Upper lobe of left lung (tissue), 6 donors: Measurements from ENCODE around the gene TMEM229B. TPM values are rescaled to one million over a fixed set of nuclear protein-coding genes. Genes with fewer than 3 reads are reported as not detected.

ENCODE experiments used
- ATAC-seq, 2 donors: fragments of 200-7000 bp; cut with Tn5 transposase; one replicate each; pipeline ENCODE4 v1.9.1; 2022; ENCODE audit warnings: mild to moderate bottlenecking in 2 of 2, moderate library complexity in 2 of 2; ENCODE audit not compliant: low FRiP score in 2 of 2
- DNase-seq, 2 donors: peaks; one replicate each; pipeline ENCODE4 v3.0.0-alpha.2; 2019 to 2020
- H3K27ac ChIP-seq, 4 donors: fragments of 200-600 bp; sonication (generic); one replicate each; pipeline ENCODE4 v1.5.1; 2016 to 2019
- H3K27me3 ChIP-seq, 4 donors: fragments of 200-600 bp; sonication (generic); one replicate each; pipeline ENCODE4 v1.5.1; 2017 to 2019
- H3K36me3 ChIP-seq, 4 donors: fragments of 200-600 bp; sonication (generic); one replicate each; pipeline ENCODE4 v1.5.1; 2016 to 2019
- H3K4me1 ChIP-seq, 4 donors: fragments of 200-600 bp; sonication (generic); one replicate each; pipeline ENCODE4 v1.5.1; 2018 to 2019
- H3K4me3 ChIP-seq, 4 donors: fragments of 200-600 bp; sonication (generic); one replicate each; pipeline ENCODE4 v1.5.1; 2017 to 2019; ENCODE audit warnings: mild to moderate bottlenecking in 2 of 4, moderate library complexity in 1 of 4
- H3K9me3 ChIP-seq, 4 donors: fragments of 200-600 bp; sonication (generic); one replicate each; pipeline ENCODE4 v1.5.1; 2018 to 2019
- CTCF ChIP-seq, 6 experiments: fragments of 450-650 bp in 4 of 6; fragments of 200-600 bp in 2 of 6; sonication (generic) in 2 of 6; IDR thresholded peaks; one replicate each; pipeline ENCODE4 v1.5.1; 2016 to 2019; ENCODE audit warnings: antibody characterized with exemption in 6 of 6
- EP300 ChIP-seq, 4 donors: sonication (generic); formaldehyde crosslinking; IDR thresholded peaks; one replicate each; pipeline ENCODE4 v1.5.1; 2017; ENCODE audit warnings: antibody characterized with exemption in 4 of 4, control low read depth in 2 of 4
- POLR2A ChIP-seq, 4 donors: fragments of 450-650 bp; IDR thresholded peaks; one replicate each; pipeline ENCODE4 v1.5.1; 2016 to 2017; ENCODE audit warnings: antibody characterized with exemption in 4 of 4, mild to moderate bottlenecking in 2 of 4
- POLR2AphosphoS5 ChIP-seq, 2 donors: sonication (generic); formaldehyde crosslinking; IDR thresholded peaks; one replicate each; pipeline ENCODE4 v1.5.1; 2017; ENCODE audit warnings: antibody characterized with exemption in 2 of 2
- WGBS, 2 donors: methylation state at CpG; one replicate each; pipeline ENCODE4 v1.1.5; 2017 to 2018; 5-methylcytosine and 5-hydroxymethylcytosine counted together
- total RNA-seq, 6 donors: library from RNA; depleted of rRNA in 4 of 6; stranded (reverse); fragments of >200 nt in 4 of 6; gene quantifications; one replicate each; pipeline versions ENCODE4 v1.1.0 to v1.2.1, GENCODE V29; 2016 to 2021
- donor health status: DM: no; HTN: no; CAD: no; lungs with moderate emphysema.
- donor health status: DM: no; HTN: yes; CAD: no; lungs with severe emphysema.

Gene TMEM229B
- total RNA-seq, 6 donors from 2014 or later: 2.1 to 8.5 (median 5.4) TPM

GRCh38 chr14:67517083-67517482 is 28.6 kb upstream of the TMEM229B start:
- ATAC-seq: no peak
- Histone ChIP-seq H3K27ac (no peak overlapping the region), H3K36me3 (no peaks in the 10 kb centered on the region), H3K4me3 (no peak overlapping the region), H3K9me3 (no peaks in the 10 kb centered on the region), H3K4me1 (peaks cover 10 to 20% (median 15%) of the 10 kb centered on the region in 4 donors), H3K27me3 (no peaks in the 10 kb centered on the region)
- 55% methylated on average over 12 of the region's 12 CpGs for WGBS, 2 donors
- no peak for TF ChIP-seq POLR2AphosphoS5 (IDR thresholded peaks at IDR 0.05)
- no peak for TF ChIP-seq EP300 (IDR thresholded peaks at IDR 0.05)
- no peak for TF ChIP-seq CTCF (IDR thresholded peaks at IDR 0.05)
- no peak for TF ChIP-seq POLR2A (IDR thresholded peaks at IDR 0.05)
- peak in 1 of 2 donors; percentile 53 for DNase-seq

- no peak overlapping the region for H3K4me3 ChIP-seq
- WGBS, 2 donors: 30 to 56% methylated on average over 2 of the region's 2 CpGs
- no peak overlapping the region for H3K27ac ChIP-seq
- ATAC-seq (no peak), DNase-seq (no peak)
- no peaks in the 10 kb centered on the region for H3K36me3 ChIP-seq
- peaks cover 10 to 20% (median 15%) of the 10 kb centered on the region in 4 donors for H3K4me1 ChIP-seq
- H3K9me3 ChIP-seq: no peaks in the 10 kb centered on the region
- H3K27me3 ChIP-seq: no peaks in the 10 kb centered on the region
- no peak for TF ChIP-seq POLR2AphosphoS5 (IDR thresholded peaks at IDR 0.05)
- TF ChIP-seq EP300 (IDR thresholded peaks at IDR 0.05): no peak
- TF ChIP-seq CTCF (IDR thresholded peaks at IDR 0.05): no peak
- no peak for TF ChIP-seq POLR2A (IDR thresholded peaks at IDR 0.05)
Measured at GRCh38 chr14:67516676-67517075, 28.2 kb upstream of the TMEM229B start.

- WGBS, 2 donors: 9 to 64% methylated on average over 3 to 30 of the region's 45 CpGs
- peak in 1 of 2 donors; percentile 58 for ATAC-seq
Measured at GRCh38 chr14:67515386-67516079, 27.0 kb upstream of the TMEM229B start.

DNA sequence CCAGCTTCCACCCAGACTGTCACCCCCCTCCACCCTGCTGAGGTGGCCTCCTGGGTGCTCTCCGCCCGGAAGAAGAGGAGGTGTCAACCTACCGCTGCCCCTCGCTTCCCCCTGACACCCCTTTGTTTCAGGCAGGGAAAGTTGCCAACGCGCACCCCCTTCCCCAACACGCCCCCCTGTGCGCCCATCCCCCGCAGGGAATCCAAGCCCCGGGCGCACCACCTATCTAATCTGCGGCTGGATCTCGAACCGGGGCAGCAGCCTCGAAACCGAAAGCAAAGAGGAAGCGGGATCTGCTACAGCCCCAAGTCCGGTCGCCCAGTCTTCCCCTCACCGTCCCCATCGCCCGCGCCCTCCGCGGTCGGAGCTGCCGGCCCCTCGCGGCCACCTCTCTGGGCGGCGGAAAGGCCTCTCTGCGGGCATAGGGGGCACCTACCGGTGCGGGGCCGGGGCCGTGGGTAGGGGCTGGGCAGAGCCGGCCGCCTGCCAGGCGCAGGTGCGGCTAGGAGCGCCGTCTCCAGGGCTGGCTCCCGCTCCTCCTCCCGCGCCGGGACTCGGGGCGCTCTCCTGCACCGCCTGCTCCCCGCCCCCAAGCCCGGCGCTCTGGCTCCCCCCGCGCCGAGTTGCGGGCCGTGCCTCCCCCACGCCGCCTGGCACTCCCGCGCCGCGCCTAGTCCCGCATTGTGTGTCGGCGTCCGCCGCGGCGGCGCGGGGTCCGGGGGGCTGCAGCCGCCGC is 26.3 kb upstream of the TMEM229B start:
- WGBS, 2 donors: 0 to 3% methylated on average over 14 to 19 of the region's 75 CpGs
- DNase-seq (peak; percentile 53 to 91), ATAC-seq (peak; percentile 37 to 81)
- peak overlapping the region; percentile 90 to 100 (median 98) for H3K4me3 ChIP-seq
- H3K27me3 ChIP-seq: no peaks in the 10 kb centered on the region
- no peaks in the 10 kb centered on the region for H3K36me3 ChIP-seq
- no peaks in the 10 kb centered on the region for H3K9me3 ChIP-seq
- TF ChIP-seq POLR2A (IDR thresholded peaks at IDR 0.05) (no peak), CTCF (IDR thresholded peaks at IDR 0.05) (peak in 1 of 6 experiments; percentile 7)
- peak overlapping the region; percentile 59 to 83 (median 78) for H3K27ac ChIP-seq
- H3K4me1 ChIP-seq: peaks cover 10 to 20% (median 15%) of the 10 kb centered on the region in 4 donors

More at GRCh38 chr14:67515386-67516079, 27.0 kb upstream of the TMEM229B start:
- peak overlapping the region; percentile 90 to 100 (median 98) for H3K4me3 ChIP-seq
- H3K27ac ChIP-seq: peak overlapping the region in 1 of 4 donors; percentile 82
- peaks cover 10 to 20% (median 15%) of the 10 kb centered on the region in 4 donors for H3K4me1 ChIP-seq
- TF ChIP-seq POLR2AphosphoS5 (IDR thresholded peaks at IDR 0.05) (no peak), CTCF (IDR thresholded peaks at IDR 0.05) (peak in 1 of 6 experiments; percentile 3), POLR2A (IDR thresholded peaks at IDR 0.05) (no peak), EP300 (IDR thresholded peaks at IDR 0.05) (no peak)
- H3K27me3 ChIP-seq: no peaks in the 10 kb centered on the region
- H3K36me3 ChIP-seq: no peaks in the 10 kb centered on the region
- DNase-seq: no peak
- H3K9me3 ChIP-seq: no peaks in the 10 kb centered on the region
